RWPE2 (cell line): ENCODE data around the gene SNCA.

ENCODE experiments used
- ATAC-seq: fragments of 200-7000 bp; cut with Tn5 transposase; 3 replicates; pipeline ENCODE4 v1.9.1; 2021; ENCODE audit warnings: low read depth
- DNase-seq: peaks from one replicate; pipeline ENCODE4 v3.0.0-alpha.2; 2020; ENCODE audit warnings: low spot score
- H3K27ac ChIP-seq: fragments of 450-650 bp; 2 replicates; pipeline ENCODE4 v1.5.1; 2017; ENCODE audit warnings: mild to moderate bottlenecking; ENCODE audit not compliant: poor library complexity, severe bottlenecking
- H3K27me3 ChIP-seq: fragments of 250-450 bp; sonication (Bioruptor Pico); 2 replicates; pipeline ENCODE4 v1.5.1; 2021; ENCODE audit warnings: mild to moderate bottlenecking, moderate library complexity; ENCODE audit not compliant: insufficient read depth, poor library complexity, severe bottlenecking
- H3K36me3 ChIP-seq: fragments of 250-450 bp; sonication (Bioruptor Pico); 2 replicates; pipeline ENCODE4 v1.5.1; 2020; ENCODE audit warnings: low read depth, mild to moderate bottlenecking, moderate library complexity
- H3K4me1 ChIP-seq: fragments of 250-450 bp; sonication (Bioruptor Pico); 2 replicates; pipeline ENCODE4 v1.5.1; 2021; ENCODE audit warnings: mild to moderate bottlenecking, moderate library complexity; ENCODE audit not compliant: insufficient read depth, poor library complexity, severe bottlenecking
- H3K4me3 ChIP-seq: fragments of 250-450 bp; sonication (Bioruptor Pico); 2 replicates; pipeline ENCODE4 v1.5.1; 2021; ENCODE audit warnings: mild to moderate bottlenecking, moderate library complexity; ENCODE audit not compliant: severe bottlenecking
- H3K9me3 ChIP-seq: fragments of 250-450 bp; sonication (Bioruptor Pico); 2 replicates; pipeline ENCODE4 v1.5.1; 2021; ENCODE audit warnings: mild to moderate bottlenecking, moderate library complexity; ENCODE audit not compliant: severe bottlenecking
- TF ChIP-seq, protein P1 (sequence below): fragments of 450-650 bp; IDR thresholded peaks from one replicate; pipeline ENCODE4 v1.5.1; 2017; ENCODE audit warnings: mild to moderate bottlenecking, moderate library complexity; ENCODE audit not compliant: poor library complexity, severe bottlenecking

SNCA gene

DNA sequence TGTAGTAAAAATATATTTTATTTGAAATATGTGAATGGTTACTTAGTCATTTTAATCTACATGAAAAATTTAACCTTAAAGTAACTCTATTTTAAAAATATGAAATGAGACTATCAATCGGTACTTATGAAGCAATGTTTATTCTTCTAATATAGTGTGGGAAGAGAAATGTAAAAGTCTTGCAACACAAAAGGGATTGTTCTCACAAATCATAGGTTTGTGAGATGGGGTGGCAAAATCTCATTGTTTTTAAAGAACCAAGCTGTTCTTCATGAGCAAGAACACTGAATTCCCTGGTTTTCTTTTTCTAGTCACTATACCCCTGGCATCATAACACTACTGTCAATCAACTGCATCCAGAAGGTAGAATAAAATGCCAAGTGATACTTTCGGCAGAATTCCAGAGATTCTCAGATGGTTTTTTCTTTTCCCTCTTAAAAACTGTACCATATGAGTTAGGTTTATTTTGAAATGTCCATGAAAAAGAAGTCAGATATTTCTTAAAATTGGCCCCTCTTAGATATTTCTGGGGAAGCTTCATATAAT, 52.2 kb downstream of the SNCA start:
- no peak for DNase-seq
- H3K27me3 ChIP-seq, result no peaks in the 10 kb centered on the region
- ATAC-seq, result no peak
- H3K4me3 ChIP-seq, result no peak overlapping the region
- TF ChIP-seq, protein P1, sequence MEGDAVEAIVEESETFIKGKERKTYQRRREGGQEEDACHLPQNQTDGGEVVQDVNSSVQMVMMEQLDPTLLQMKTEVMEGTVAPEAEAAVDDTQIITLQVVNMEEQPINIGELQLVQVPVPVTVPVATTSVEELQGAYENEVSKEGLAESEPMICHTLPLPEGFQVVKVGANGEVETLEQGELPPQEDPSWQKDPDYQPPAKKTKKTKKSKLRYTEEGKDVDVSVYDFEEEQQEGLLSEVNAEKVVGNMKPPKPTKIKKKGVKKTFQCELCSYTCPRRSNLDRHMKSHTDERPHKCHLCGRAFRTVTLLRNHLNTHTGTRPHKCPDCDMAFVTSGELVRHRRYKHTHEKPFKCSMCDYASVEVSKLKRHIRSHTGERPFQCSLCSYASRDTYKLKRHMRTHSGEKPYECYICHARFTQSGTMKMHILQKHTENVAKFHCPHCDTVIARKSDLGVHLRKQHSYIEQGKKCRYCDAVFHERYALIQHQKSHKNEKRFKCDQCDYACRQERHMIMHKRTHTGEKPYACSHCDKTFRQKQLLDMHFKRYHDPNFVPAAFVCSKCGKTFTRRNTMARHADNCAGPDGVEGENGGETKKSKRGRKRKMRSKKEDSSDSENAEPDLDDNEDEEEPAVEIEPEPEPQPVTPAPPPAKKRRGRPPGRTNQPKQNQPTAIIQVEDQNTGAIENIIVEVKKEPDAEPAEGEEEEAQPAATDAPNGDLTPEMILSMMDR, result no peak
- no peaks in the 10 kb centered on the region for H3K4me1 ChIP-seq
- no peaks in the 10 kb centered on the region for H3K36me3 ChIP-seq
- H3K9me3 ChIP-seq, result no peaks in the 10 kb centered on the region
- H3K27ac ChIP-seq, result no peak overlapping the region

DNA sequence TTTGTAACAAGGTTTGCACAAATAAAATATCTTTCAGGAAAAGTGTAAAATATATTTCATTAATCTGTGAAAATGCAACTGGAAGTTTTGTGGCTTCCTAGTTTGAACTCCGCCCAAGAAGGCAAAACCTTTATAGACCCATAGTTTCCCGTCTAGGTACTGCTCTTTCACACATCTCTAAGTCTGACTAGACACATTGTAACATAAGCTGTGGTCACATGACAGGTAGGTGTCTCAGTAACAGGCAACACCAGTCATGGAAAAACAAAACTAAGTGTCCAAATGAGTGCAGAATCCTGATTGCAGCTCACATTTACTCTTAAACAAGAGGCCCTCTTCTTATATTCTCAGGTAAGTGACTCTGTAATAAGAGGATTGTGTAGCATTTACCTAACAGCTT, 55.6 kb downstream of the SNCA start:
- Histone ChIP-seq H3K4me1 (no peaks in the 10 kb centered on the region), H3K9me3 (peaks cover 2% of the 10 kb centered on the region), H3K27ac (no peak overlapping the region), H3K27me3 (no peaks in the 10 kb centered on the region), H3K4me3 (no peak overlapping the region), H3K36me3 (no peaks in the 10 kb centered on the region)
- no peak for ATAC-seq
- DNase-seq, result no peak
- TF ChIP-seq, protein P1, result no peak

GRCh38 chr4:89773805-89774204, 63.2 kb downstream of the SNCA start:
- TF ChIP-seq, protein P1, result no peak
- ATAC-seq, result no peak
- Histone ChIP-seq H3K4me1 (no peaks in the 10 kb centered on the region), H3K36me3 (no peaks in the 10 kb centered on the region), H3K27me3 (no peaks in the 10 kb centered on the region), H3K27ac (no peak overlapping the region), H3K9me3 (peaks cover 2% of the 10 kb centered on the region), H3K4me3 (no peak overlapping the region)
- DNase-seq, result no peak

- no peak for ATAC-seq
- TF ChIP-seq, protein P1, result no peak
- no peak for DNase-seq
- no peaks in the 10 kb centered on the region for H3K27me3 ChIP-seq
- no peak overlapping the region for H3K4me3 ChIP-seq
- no peaks in the 10 kb centered on the region for H3K9me3 ChIP-seq
- no peaks in the 10 kb centered on the region for H3K36me3 ChIP-seq
- H3K4me1 ChIP-seq, result peaks cover 16% of the 10 kb centered on the region
- H3K27ac ChIP-seq, result no peak overlapping the region
These were observed 67.1 kb downstream of the SNCA start for GRCh38 chr4:89769856-89770255.

- Histone ChIP-seq H3K4me1 (peaks cover 16% of the 10 kb centered on the region), H3K4me3 (no peak overlapping the region), H3K27ac (no peak overlapping the region), H3K27me3 (no peaks in the 10 kb centered on the region), H3K36me3 (no peaks in the 10 kb centered on the region), H3K9me3 (no peaks in the 10 kb centered on the region)
- TF ChIP-seq, protein P1, result no peak
- DNase-seq (no peak), ATAC-seq (no peak)
These were observed 69.0 kb downstream of the SNCA start for GRCh38 chr4:89767924-89768323.
